BLaER1 treated with 17β-estradiol and CSF1 and Interleukin-3, amounts not matched to agents 10 nM and 100 nM (cell line): ENCODE measurements around the gene NAA16.
"Not testable (repeated sequence)": the region's sequence is repeated elsewhere in the genome, so short reads cannot be mapped to it uniquely, and the experiment has no call there.

Experiments used
- H3K27ac ChIP-seq, 11 experiments: shearing (Covaris generic); formaldehyde crosslinking; 2 replicates each; pipeline ENCODE4 v1.8.1; 2022
- H3K27me3 ChIP-seq, 11 experiments: shearing (Covaris generic); formaldehyde crosslinking; 2 replicates each; pipeline ENCODE4 v1.8.1; 2022
- H3K36me3 ChIP-seq, 11 experiments: shearing (Covaris generic); formaldehyde crosslinking; 2 replicates each; pipeline ENCODE4 v1.8.1; 2022
- H3K4me1 ChIP-seq, 10 experiments: shearing (Covaris generic); formaldehyde crosslinking; 2 replicates each; pipeline ENCODE4 v1.8.1; 2022
- H3K4me2 ChIP-seq, 11 experiments: shearing (Covaris generic); formaldehyde crosslinking; 2 replicates each; pipeline ENCODE4 v1.8.1; 2022
- H3K4me3 ChIP-seq, 10 experiments: shearing (Covaris generic); formaldehyde crosslinking; 2 replicates each; pipeline ENCODE4 v1.8.1; 2022
- H3K9ac ChIP-seq, 11 experiments: shearing (Covaris generic); formaldehyde crosslinking; 2 replicates each; pipeline ENCODE4 v1.8.1; 2022
- H3K9me3 ChIP-seq, 11 experiments: shearing (Covaris generic); formaldehyde crosslinking; replicated peaks in 1 of 11; 2 replicates each; pipeline ENCODE4 v1.8.1; 2022
- H4K20me1 ChIP-seq, 11 experiments: shearing (Covaris generic); formaldehyde crosslinking; 2 replicates each; pipeline ENCODE4 v1.8.1; 2022
- Cebpa-rat ChIP-seq, 11 experiments: shearing (Covaris generic); IDR thresholded peaks; 2 replicates each; pipeline ENCODE4 v1.8.1; 2022

NAA16 gene

DNA sequence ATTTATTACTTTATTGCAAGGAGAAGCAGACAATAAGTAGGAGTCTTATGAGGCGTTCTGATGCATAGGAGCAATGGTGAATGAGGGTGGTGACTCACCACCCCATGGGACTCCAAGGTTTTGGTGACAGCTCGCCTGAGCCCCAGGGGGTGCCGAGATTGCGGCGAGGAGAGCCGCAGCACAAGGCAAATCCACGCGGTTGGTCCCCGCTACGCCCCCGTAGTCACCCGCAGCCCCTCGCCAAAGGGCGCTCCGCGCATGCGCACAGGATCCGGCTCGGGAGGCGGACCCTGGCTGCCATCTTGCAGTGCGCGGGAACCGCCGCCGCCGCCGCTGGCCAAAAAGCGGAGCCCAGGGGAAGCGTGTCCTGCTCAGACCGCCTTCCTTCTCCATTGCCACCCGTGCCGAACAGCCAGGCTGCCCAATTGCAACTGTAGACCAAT lies at the start of gene NAA16:
NAA16 (plus strand) TSS at position 305 of the 443 bp plus-strand sequence. CDS start 262 bp downstream, outside the sequence.
- Histone ChIP-seq H3K27me3 (no peaks in the 10 kb centered on the region), H3K4me2 (peak within 1 kb of the TSS; percentile 80 to 95 (median 91)), H3K9ac (peak within 1 kb of the TSS; percentile 87 to 95 (median 92)), H3K4me1 (peaks cover 29 to 41% (median 36%) of the 10 kb centered on the region in 10 experiments), H4K20me1 (peaks cover 25 to 43% (median 39%) of the 10 kb centered on the region in 11 experiments; a peak in 21 of 22 replicates), H3K36me3 (peaks cover 0 to 9% (median 0%) of the 10 kb centered on the region in 11 experiments; a peak in 2 of 22 replicates), H3K4me3 (peak within 1 kb of the TSS; percentile 84 to 99 (median 93)), H3K27ac (peak within 1 kb of the TSS; percentile 71 to 93 (median 90)), H3K9me3 (no peaks in the 10 kb centered on the region)
- TF ChIP-seq Cebpa-rat (IDR thresholded peaks at IDR 0.05) = no peak

GRCh38 chr13:41263261-41263971 lies 47.7 kb upstream of the NAA16 start, which contains the start of gene MTRF1:
Gene MTRF1, minus strand, starts transcription at chr13:41263576. Its CDS starts 2,669 bp downstream, at chr13:41260907.
- Histone ChIP-seq H3K4me2 (peak within 1 kb of the TSS; percentile 73 to 92 (median 81)), H3K9me3 (peaks cover 29 to 61% (median 48%) of the 10 kb centered on the region in 11 experiments), H3K4me1 (peaks cover 7 to 16% (median 10%) of the 10 kb centered on the region in 10 experiments; a peak in 19 of 20 replicates), H3K9ac (peak within 1 kb of the TSS; percentile 81 to 91 (median 87)), H3K27me3 (no peaks in the 10 kb centered on the region), H3K4me3 (peak within 1 kb of the TSS; percentile 64 to 81 (median 74)), H3K27ac (peak within 1 kb of the TSS; percentile 76 to 92 (median 83)), H4K20me1 (no peaks in the 10 kb centered on the region), H3K36me3 (peaks cover 24 to 39% (median 31%) of the 10 kb centered on the region in 11 experiments)
- TF ChIP-seq Cebpa-rat (IDR thresholded peaks at IDR 0.05) = no peak

DNA sequence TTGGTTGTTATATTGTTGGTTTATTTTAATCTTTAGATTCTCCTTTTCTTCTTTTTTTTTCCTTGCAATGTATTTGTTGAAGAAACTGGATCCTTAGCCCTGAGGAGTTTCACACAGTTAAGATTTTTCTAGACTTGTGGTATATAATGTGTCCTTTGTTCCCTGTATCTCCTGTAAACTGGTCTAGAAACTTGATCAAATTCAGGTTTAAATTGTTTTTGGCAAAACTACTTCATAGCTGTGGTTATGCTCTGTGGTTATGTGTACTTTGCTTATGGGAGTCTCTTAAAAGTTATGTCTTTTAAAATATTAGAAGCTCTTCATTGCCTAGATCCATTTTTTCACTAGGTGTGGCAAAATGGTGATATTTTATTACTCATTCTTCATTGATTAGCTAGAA lies 44.0 kb upstream of the NAA16 start:
- Histone ChIP-seq H3K4me1 (peaks cover 14 to 19% (median 16%) of the 10 kb centered on the region in 10 experiments), H4K20me1 (no peaks in the 10 kb centered on the region), H3K36me3 (peaks cover 0 to 4% (median under 1%) of the 10 kb centered on the region in 11 experiments; a peak in 4 of 22 replicates), H3K27ac (no peak overlapping the region), H3K9ac (no peak overlapping the region), H3K9me3 (peaks cover 55 to 79% (median 69%) of the 10 kb centered on the region in 11 experiments), H3K4me2 (no peak overlapping the region), H3K27me3 (no peaks in the 10 kb centered on the region), H3K4me3 (no peak overlapping the region)
- TF ChIP-seq Cebpa-rat (IDR thresholded peaks at IDR 0.05) = no peak

- H3K9ac ChIP-seq = no peak overlapping the region
- H3K9me3 ChIP-seq = peaks cover 64 to 96% (median 82%) of the 10 kb centered on the region in 11 experiments
- no peak overlapping the region for H3K4me3 ChIP-seq
- peaks cover 7 to 15% (median 11%) of the 10 kb centered on the region in 10 experiments; a peak in 17 of 20 replicates for H3K4me1 ChIP-seq
- peaks cover 0 to 3% (median 0%) of the 10 kb centered on the region in 11 experiments; a peak in 1 of 22 replicates for H3K36me3 ChIP-seq
- no peak for TF ChIP-seq Cebpa-rat (IDR thresholded peaks at IDR 0.05)
- no peak overlapping the region for H3K4me2 ChIP-seq
- no peaks in the 10 kb centered on the region for H3K27me3 ChIP-seq
- no peaks in the 10 kb centered on the region for H4K20me1 ChIP-seq
- H3K27ac ChIP-seq = no peak overlapping the region
These were observed 42.3 kb upstream of the NAA16 start for GRCh38 chr13:41268764-41269163.

GRCh38 chr13:41271456-41272285 lies 39.4 kb upstream of the NAA16 start:
- H3K4me1 ChIP-seq = peaks cover 7 to 15% (median 11%) of the 10 kb centered on the region in 10 experiments; a peak in 17 of 20 replicates
- no peaks in the 10 kb centered on the region for H4K20me1 ChIP-seq
- H3K36me3 ChIP-seq = peaks cover 0 to 3% (median 0%) of the 10 kb centered on the region in 11 experiments; a peak in 1 of 22 replicates
- no peak for TF ChIP-seq Cebpa-rat (IDR thresholded peaks at IDR 0.05)
- H3K4me2 ChIP-seq = peak overlapping the region; percentile 13 to 47 (median 30); a peak in 18 of 22 replicates
- no peaks in the 10 kb centered on the region for H3K27me3 ChIP-seq
- peak overlapping the region in 1 of 10 experiments; percentile 3; a peak in 1 of 20 replicates for H3K4me3 ChIP-seq
- H3K9me3 ChIP-seq = peaks cover 51 to 78% (median 63%) of the 10 kb centered on the region in 11 experiments
- H3K27ac ChIP-seq = peak overlapping the region in 9 of 11 experiments; percentile 13 to 78 (median 60); a peak in 16 of 22 replicates
- H3K9ac ChIP-seq = peak overlapping the region in 2 of 11 experiments; percentile 6 to 48; a peak in 3 of 22 replicates

- Histone ChIP-seq H3K27ac (no peak overlapping the region), H4K20me1 (no peaks in the 10 kb centered on the region), H3K4me3 (no peak overlapping the region), H3K4me2 (no peak overlapping the region), H3K4me1 (peaks cover 7 to 15% (median 11%) of the 10 kb centered on the region in 10 experiments; a peak in 17 of 20 replicates), H3K27me3 (no peaks in the 10 kb centered on the region), H3K9ac (no peak overlapping the region), H3K9me3 (peaks cover 28 to 55% (median 42%) of the 10 kb centered on the region in 11 experiments), H3K36me3 (0 out of 22 replicates have a peak, but pooled peaks cover 0 to 3% (median 0%) of the 10 kb centered on the region in 11 experiments)
- TF ChIP-seq Cebpa-rat (IDR thresholded peaks at IDR 0.05) = no peak
These were observed 37.1 kb upstream of the NAA16 start for GRCh38 chr13:41273831-41274441.

DNA sequence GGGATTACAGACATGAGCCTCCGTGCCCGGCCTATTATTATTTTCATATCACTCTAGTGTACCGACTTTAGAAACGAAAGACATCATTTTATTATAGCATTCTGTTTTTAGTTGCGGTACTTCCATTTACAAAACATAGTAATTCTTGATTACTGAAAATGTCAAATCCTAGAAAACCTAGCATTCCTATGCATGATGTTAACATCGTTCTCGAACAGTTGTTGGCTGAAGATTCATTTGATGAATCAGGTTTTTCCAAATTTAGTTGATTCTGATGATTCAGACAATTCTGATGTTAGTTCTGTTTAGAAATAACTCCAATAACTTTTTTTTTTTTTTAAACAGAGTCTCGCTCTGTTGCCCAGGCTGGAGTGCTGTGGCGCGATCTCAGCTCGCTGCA lies 36.2 kb upstream of the NAA16 start:
- Histone ChIP-seq H4K20me1 (no peaks in the 10 kb centered on the region), H3K27ac (no peak overlapping the region), H3K4me2 (no peak overlapping the region), H3K9ac (no peak overlapping the region), H3K4me1 (peaks cover 7 to 15% (median 11%) of the 10 kb centered on the region in 10 experiments; a peak in 17 of 20 replicates), H3K4me3 (no peak overlapping the region), H3K9me3 (peaks cover 18 to 46% (median 33%) of the 10 kb centered on the region in 11 experiments), H3K36me3 (no peaks in the 10 kb centered on the region), H3K27me3 (no peaks in the 10 kb centered on the region)
- no peak for TF ChIP-seq Cebpa-rat (IDR thresholded peaks at IDR 0.05)

GRCh38 chr13:41276824-41277223 lies 34.2 kb upstream of the NAA16 start:
- TF ChIP-seq Cebpa-rat (IDR thresholded peaks at IDR 0.05) = no peak
- Histone ChIP-seq H3K4me1 (peaks cover 1 to 23% (median 13%) of the 10 kb centered on the region in 10 experiments; a peak in 18 of 20 replicates), H3K27me3 (no peaks in the 10 kb centered on the region), H3K9me3 (peaks cover 3 to 28% (median 14%) of the 10 kb centered on the region in 11 experiments; a peak in 14 of 22 replicates), H4K20me1 (no peaks in the 10 kb centered on the region), H3K27ac (no peak overlapping the region), H3K4me3 (no peak overlapping the region), H3K36me3 (no peaks in the 10 kb centered on the region), H3K9ac (no peak overlapping the region), H3K4me2 (no peak overlapping the region)

DNA sequence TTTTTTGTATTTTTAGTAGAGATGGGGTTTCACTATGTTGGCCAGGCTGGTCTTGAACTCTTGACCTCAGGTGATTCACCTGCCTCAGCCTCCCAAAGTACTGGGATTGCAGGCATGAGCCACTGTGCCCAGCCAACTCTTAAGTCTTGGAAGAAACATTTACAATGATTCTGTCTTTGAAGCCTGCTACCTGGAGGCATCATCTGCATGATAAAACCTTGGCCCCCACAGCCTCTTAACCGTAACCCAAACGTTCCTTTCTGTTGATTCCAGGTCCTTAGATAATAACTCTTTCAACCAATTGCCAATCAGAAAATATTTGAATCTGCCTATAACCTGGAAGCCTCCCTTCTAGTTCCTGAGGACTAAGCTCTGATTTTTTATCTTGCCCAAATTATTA lies 31.9 kb upstream of the NAA16 start:
- not testable (repeated sequence) for H3K9ac ChIP-seq, H3K27ac ChIP-seq, H4K20me1 ChIP-seq, H3K36me3 ChIP-seq, H3K4me3 ChIP-seq, H3K4me2 ChIP-seq, H3K27me3 ChIP-seq
- Histone ChIP-seq H3K9me3 (peaks cover 0 to 13% (median 3%) of the 10 kb centered on the region in 11 experiments; a peak in 5 of 22 replicates), H3K4me1 (peaks cover 0 to 28% (median 20%) of the 10 kb centered on the region in 10 experiments; a peak in 18 of 20 replicates)
